ENCODE data around the gene DGCR6L.
"Not testable (repeated sequence)": the region's sequence is repeated elsewhere in the genome, so short reads cannot be mapped to it uniquely, and the experiment has no call there.

The DGCR6L gene

GRCh38 chr22:20291249-20291586, 28.6 kb downstream of the DGCR6L start:
- DNase-seq: no peak

- no peak for DNase-seq
Observed at GRCh38 chr22:20290578-20291248, 29.1 kb downstream of the DGCR6L start.

GRCh38 chr22:20290045-20290392, 29.8 kb downstream of the DGCR6L start:
- DNase-seq: no peak

DNA sequence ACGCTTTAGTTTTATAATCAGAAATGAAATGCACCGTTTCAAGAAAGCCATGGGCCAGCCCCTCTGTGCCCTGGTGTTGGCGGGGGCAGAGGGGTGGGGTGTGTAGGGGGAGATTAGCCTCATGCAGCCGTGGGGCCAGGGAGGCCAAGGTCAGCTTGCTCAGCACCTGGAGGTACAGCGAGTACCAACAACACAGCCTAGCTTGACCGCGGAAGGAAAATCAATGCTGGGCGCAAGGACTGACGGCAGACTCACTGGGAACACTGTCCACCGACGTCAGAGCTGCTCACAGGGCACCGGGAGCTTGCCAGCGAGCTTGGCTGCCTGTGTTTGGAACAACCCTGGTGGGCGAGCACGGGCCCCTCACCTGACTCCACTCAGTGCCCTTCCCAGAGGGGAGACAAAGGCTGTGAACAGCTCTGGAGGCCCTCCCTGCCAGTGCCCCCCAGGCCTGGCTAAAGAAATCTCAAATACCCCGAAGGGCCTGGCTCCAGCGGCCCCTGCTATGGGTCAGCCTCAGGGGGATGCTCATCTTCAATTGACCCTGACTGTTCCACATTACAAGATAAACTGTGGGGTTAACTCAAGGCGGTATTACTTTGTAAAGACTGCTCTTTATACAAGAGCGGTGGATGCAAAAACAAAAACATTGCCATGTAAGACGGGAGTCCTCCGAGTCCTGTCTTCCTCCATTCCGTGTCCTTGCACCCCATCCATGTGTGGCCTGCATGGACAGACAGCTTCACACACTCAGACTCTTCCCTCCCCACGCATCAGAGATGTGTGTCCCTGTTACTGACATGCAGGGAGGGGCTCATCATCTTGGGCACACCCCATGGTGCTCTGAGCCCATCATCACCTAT, 30.4 kb downstream of the DGCR6L start:
- DNase-seq: not testable (repeated sequence)

DNA sequence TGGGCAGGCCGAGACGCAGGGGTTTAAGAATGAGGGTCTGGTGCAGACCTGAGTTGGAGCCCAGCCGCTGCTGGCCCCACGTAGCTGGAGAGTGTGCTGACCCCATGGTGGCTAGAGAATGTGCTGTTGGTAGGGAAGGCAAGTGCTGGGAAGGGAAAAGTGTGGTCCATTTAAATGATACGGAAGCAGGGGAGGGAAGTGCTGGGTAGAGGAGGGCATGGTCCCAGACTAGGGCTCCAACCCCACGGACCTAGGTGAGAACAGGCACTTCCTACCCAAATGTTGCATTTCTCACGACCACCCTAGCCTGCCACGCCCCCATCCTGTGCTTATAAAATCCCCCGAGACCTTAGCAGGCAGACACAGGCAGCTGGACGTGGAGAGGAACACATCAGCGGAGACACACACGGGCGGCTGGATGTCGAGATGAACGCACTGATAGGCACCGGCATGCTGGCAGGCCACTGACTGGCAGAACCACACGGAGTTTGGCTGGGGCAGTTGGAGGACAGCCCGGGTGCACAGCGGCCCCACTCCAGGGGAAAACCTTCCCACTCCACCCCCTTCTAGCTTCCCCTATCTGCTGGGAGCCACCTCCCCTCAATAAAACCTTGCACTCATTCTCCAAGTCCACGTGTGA, 33.0 kb downstream of the DGCR6L start:
- DNase-seq: not testable (repeated sequence)

DNA sequence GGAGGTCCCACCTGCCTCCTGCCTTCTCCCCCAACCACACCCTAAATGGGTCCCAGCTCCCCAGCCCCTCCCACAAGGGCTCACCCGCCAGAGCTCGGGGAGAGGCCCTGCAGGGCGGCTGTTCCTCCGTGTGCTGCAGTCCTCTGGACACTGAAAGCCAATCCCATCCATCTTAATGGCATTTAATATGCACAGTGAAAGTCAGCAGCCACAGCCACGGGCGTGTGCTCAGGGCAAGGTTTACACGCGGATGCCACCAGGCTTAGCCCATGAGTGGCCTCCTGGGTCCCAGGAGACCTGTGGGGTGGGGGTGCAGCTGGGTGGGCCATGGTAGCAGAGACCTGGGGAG, 33.6 kb downstream of the DGCR6L start:
- DNase-seq: not testable (repeated sequence)

DNA sequence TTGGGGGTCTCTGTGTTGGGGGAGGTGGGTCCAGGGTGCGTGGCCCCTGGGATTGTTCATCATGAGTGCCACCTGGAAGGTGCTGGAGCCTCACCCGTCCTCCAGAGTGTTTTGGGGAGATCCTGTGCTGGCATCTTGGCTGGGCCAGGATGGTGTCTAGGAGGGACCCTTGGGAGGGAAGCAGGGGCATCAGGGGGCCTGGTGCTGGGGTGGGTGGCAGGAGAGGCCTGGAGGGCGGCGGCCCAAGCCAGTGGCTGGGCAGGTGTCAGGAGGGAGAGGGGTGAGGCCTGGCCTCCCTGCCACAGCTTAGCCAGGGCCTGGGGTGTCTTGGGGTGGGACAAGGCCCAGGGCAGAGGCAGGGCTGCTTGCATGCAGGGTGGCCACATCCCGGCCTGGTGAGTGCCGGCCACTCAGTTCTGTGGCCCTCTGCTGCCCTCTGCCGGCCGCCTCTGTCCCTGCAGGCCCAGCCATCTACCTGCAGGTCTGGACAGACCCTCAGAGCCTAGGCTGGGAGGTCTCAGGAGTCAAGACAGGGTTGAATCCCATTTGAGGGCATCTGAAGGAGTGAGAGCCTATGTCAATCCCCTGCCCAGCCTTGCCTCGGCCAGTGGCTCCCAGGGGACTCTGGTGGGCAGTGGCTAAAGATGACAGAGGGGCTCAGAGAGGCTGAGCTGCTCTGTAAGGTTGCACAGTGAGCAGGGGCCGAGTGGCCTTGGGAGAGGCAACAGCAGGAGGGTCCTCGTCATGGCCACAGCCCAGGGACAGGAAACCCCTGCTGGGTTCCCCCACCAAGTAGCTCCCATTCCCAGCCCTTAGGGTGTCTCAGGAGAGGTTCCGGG, 34.2 kb downstream of the DGCR6L start:
- not testable (repeated sequence) for DNase-seq

DNA sequence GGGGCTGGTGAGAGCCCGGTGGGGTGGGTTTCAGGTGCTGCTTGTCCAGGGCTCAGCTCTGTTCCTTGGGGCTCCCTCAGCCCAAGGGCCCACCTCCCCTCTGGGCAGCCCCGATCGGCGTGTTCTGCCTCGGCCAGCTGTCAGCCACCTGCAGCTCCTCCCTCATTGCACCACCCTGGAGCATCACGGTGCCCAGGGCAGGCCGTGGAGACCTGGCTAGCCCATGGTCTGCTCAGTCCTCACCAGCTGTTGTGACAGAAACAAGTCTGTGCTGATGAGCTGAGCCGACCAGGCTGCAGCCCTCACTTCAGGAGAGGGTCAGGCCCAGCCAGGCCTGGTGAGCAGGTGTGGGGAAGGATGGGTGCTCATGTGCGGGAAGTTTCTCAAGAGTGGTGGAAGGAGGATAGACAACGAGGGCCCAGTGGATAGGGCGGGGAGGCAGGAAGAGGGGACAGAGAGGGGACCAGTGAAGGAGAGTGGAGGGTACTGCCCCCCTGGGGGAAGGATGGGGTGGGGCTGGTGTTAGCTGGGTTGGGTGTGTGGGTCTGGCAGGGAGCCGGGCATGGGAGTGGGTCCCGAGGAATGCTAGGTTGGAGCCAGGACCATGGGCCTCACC, 35.3 kb downstream of the DGCR6L start:
- DNase-seq: no peak

DNA sequence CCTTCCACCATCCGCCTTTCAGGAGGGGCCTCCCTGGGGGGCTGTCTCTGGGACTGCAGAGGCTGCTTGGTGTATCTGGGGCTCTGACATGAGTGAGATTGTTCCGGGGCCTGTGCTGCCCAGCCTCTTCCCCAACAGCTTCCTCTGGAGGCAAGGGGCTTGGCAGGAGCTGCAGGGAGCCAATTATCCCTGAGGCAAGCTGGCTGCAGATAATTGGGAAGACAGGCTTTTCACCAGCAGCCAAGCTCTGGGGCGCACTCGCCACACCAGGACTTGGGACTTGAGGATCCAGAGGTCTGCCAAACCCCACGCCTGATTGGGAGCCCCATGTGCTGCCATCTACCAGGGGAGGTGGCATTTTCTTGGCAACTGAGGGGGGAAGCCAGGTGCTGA, 36.2 kb downstream of the DGCR6L start:
- no peak for DNase-seq

DNA sequence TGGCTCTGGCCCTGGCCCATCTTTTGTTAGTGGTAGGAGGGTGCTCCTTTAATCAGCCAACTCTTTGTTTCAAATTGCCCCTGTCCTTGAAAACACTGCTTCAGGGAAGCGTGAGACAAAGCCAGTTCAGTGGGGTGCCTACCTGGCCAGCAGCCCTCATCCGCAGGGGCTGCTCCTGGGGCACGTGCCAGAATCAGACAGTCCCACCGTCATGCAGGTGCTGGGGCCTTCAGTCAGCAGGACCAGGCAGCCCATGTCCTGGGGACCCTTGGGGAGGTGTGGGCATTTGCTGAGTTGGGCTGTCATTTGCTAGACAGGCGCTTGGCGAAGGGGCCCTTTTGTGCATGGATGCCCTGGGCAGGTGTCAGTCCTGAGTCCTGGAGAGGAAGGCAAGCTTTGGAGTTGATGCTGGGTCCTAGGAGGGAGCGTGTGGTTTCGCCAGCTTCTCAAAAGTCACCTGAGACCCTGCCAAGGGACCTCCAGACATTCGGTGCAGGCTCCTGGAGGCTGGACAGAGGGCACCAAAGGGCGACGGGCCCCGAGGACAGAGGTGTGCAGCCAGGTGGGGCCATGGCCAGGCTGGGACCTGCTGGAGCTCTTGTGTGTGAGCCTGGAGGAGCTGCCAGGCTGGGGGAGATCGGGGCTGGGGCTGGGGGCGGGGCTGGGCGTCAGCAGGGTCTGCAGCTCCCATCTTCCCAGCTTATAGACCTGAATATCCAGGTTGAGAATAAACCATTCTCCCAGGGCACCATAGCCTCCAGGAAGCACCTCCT, 36.8 kb downstream of the DGCR6L start:
- DNase-seq: no peak

DNA sequence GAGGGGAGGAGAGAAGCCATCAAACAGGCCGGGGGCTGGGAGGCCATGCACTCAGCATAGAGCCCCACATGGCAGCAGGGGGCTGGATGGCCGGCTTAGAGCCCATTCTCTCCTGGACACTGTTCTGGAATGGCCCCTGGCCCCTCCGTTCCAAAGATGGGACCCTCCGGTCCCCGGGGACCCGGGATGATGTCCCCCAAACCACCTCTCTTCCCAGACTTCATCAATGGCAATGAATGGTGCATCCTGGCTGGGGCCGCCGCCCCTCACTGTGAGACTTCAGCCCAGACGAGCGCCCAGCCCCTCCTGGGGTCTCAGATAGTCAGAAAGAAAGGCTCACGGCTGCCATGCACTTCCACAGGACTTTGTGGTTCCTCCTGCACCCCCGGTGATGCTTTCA, 38.0 kb downstream of the DGCR6L start:
- no peak for DNase-seq

DNA sequence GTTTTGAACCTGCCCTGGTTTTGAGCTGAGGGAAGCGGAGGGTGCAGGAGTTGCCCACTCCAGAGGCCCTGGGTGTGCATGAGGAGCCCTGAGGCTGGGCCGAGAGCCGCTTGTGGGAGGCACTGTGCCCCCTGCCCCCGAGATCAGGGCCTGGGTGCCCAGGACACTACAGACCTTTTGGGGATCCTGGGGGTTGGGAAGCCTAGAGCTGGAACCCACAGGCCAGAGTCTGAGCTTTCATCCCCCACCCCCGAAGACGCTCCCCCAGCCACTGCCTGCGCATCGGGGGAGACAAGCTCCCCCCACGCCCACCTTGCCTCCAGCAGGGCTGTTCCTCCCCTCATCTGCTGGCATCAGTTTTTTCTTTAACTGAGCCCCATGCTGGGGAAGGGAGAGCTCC, 38.4 kb downstream of the DGCR6L start:
- DNase-seq: not testable (repeated sequence)

GRCh38 chr22:20280866-20281265, 39.0 kb downstream of the DGCR6L start:
- no peak for DNase-seq

- DNase-seq: not testable (repeated sequence)
Observed at GRCh38 chr22:20280163-20280562, 39.7 kb downstream of the DGCR6L start.

DNA sequence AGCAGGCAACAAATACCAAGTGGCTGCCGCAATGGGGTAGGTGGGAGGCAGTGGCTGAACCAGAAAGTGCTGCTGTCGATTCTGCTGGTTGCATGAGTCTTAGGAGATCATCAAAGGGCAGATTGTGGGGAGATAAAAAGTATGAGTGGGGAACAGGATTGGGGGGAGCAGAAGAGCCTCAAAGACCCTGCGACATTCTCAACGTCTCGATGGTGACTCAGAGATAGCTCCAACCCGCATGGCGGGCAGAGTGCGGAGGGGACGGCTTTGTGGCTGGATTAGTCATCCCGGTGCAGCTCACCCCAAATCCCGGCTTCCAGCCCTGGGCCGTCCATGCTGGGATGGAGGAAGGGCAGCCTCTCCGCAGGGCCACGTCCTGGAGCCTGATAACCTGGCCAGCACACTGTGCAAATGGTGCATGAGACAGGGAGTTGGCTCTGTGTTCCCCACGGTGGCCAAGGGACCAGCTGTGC, 40.2 kb downstream of the DGCR6L start:
- DNase-seq: no peak

DNA sequence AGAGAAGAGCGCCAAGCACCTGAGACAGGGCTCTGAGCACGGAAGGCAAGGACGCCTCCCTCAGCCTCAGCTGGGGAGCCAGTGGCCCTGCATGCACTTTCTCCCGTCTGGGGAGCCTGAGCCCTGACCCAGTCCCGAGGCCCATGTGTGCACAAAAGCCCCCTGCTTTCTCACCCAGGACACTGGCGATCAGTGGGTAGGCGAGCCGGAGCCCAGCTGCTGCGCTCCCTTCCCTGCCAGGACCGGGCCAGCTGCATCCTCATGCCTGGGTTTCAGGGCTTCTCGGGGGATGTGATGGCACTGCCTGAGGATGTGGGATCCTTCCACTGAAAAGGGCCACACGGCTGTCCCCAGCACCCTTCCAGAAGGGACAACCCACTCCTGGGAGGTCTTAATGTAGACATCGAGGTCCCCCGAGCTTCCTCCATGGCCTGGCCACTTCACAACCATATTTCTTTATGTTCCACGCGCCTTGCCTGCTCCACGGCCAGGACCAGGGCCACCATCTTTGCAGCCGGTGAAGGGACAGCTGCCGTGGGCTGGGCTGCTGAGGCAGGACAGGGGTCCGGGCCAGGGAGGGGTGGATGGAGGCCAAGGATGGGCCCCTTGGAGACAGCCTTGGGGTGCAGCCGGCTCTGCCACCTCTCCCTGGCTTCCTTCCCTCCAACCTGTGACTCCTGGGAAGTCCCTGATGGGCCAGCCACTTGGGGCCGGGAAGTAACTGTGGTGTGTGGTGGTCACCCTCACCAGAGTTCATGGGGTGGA, 41.0 kb downstream of the DGCR6L start:
- DNase-seq: not testable (repeated sequence)

DNA sequence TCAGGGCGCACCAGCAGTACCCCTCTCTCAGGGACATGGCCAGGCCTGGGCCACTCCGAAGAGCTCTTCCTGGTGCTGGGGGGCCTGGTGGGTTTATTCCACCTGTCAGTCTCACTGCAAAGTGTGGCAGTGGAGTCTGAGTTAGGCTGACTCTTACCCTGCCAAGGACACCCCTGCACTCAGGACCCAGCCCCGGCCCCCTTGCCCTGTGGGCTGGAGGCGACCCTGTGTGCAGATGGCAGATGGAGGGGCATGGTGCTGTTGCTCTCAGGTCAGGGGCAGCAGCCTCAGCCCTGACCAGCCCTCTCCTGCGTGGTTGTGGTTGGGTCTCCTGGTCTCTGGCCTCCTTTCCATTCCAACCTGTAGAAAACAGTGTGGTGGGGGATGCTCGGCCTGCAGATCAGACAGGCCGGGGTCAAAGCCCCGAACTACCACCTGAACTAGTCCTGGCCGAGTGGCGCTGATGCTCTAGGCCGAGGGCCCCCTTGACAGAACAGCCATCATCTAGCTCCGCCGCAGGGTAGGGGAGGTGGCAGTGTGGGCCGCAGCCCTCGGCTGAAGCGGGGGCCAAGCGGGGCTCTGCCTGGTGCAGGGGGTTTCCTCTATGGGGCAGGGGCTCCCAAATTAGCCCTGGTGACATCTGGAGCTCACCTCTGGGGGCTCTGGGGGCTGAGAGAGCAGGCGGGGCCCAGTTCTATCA, 41.8 kb downstream of the DGCR6L start:
- DNase-seq: not testable (repeated sequence)

- DNase-seq: no peak
Observed at GRCh38 chr22:20276468-20276867, 43.4 kb downstream of the DGCR6L start.

DNA sequence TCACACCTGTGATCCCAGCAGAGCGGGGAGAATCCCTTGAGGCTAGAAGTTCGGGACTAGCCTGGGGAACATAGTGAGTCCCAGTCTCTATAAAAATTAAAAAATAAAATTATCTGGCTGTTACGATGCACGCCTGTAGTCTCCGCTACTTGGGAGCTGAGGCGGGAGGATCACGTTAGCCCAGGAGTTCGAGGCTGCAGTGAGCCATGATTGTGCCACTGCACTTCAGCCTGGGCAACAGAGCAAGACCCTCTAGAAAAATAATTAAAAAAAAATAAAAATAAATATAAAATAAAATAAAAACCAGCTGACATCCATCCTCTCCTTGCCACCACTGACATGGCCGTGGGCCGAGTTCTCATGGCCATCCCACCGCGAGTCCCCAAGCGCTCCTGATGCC, 44.0 kb downstream of the DGCR6L start:
- DNase-seq: no peak

DNA sequence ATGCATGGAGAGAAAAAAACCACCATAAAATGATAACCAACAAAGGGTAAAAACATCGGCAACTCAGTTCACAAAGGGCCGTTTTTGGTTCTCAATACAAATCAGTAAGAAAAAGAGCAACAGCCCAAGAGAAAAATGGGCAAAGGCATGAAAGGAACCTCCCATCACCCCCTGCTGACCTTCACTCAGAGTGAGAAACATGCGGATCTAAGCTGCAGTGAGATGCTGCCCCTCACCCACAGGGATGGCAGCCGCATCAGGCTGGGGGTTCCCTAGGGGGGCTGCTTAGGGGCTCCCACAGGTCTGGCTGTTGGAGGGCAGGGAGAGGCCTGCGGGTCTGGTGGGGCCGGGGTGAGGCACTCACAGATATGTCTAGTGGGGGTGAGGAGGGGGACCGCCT, 44.5 kb downstream of the DGCR6L start:
- not testable (repeated sequence) for DNase-seq

Measured in amniotic stem cell (primary cell).